Stomach (tissue), 4 donors: ENCODE results near the gene EDN3.

Experiments used
- CTCF ChIP-seq, 7 experiments: fragments of 450-650 bp in 4 of 7; fragments of 200-600 bp in 3 of 7; sonication (generic) in 3 of 7; IDR thresholded peaks; one replicate each; pipeline ENCODE4 v1.5.1; 2016 to 2019; ENCODE audit warnings: antibody characterized with exemption in 7 of 7, control low read depth in 2 of 7, mild to moderate bottlenecking in 1 of 7
- EP300 ChIP-seq: sonication (generic); formaldehyde crosslinking; IDR thresholded peaks from one replicate; pipeline ENCODE4 v1.6.1; 2017; ENCODE audit warnings: antibody characterized with exemption
- POLR2A ChIP-seq, 4 donors: fragments of 450-650 bp; IDR thresholded peaks; one replicate each; pipeline ENCODE4 v1.6.1; 2016; ENCODE audit warnings: antibody characterized with exemption in 4 of 4, control low read depth in 2 of 4, mild to moderate bottlenecking in 1 of 4, moderate library complexity in 1 of 4
- POLR2AphosphoS5 ChIP-seq, 3 donors: sonication (generic); formaldehyde crosslinking; IDR thresholded peaks; one replicate each; pipeline ENCODE4 v1.6.1; 2016; ENCODE audit warnings: antibody characterized with exemption in 3 of 3

GRCh38 chr20:59253779-59254319, 46.6 kb upstream of the EDN3 start:
- TF ChIP-seq POLR2A (IDR thresholded peaks at IDR 0.05) (no peak), POLR2AphosphoS5 (IDR thresholded peaks at IDR 0.05) (no peak), EP300 (no peak), CTCF (IDR thresholded peaks at IDR 0.05) (no peak)
